NCI-H524 treated with DMSO at 0.1 percent for 48 hours (cell line): ENCODE results near the gene CACNG1.

ENCODE experiments used
- DNase-seq: peaks from one replicate; lab custom pipeline; 2025; lab: John Stamatoyannopoulos, UW

The CACNG1 gene

DNA sequence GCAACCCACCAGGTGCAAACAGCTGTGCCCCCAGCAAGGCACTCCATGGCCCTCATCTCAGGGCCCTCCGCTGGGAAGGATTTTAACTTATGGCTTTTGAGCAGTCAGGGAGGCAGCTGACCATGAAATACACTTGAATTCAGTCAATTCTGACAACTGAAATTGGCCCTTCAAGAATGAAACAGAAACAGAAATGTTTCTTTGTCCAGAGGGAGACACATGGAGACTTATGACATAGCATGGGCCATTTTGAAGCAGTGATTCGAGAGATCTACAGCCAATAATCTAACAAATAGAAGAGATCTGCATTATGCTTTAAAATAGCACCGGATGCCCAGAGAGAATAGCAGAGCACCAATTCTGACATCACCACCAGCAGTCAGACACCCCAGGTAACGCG lies 7.5 kb downstream of the CACNG1 start:
- DNase-seq, result no peak

DNA sequence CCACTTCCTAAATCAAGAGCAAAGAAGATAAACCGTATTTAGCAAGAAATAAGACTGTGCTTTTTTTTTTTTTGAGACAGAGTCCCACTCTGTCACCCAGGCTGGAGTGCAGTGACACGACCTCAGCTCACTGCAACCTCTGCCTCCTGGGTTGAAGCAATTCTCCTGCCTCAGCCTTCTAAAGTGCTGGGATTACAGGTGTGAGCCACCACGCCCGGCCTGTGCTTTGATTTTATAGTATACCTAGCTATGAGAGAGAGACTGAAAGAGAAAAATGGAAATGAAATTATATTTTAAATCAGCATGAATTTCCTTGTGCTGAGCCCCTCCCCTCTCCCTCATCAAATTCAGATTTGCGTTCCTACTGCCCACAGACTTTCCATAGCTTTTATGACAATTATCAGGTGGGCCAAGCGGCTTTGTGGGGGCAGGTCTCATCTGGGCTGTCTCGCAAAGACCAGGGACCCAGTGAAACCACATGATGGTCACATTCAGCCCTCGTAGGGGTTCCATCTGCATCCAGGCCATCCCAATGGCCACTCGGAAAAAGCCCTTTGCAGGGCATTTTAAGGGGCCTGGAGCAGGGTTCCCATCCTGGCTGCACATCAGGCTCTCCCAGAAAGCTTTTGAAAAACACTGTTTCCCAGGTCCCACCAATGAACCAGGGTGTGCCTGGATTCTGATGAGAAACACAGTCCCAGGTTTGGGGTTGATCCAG lies 8.5 kb downstream of the CACNG1 start:
- no peak for DNase-seq

DNA sequence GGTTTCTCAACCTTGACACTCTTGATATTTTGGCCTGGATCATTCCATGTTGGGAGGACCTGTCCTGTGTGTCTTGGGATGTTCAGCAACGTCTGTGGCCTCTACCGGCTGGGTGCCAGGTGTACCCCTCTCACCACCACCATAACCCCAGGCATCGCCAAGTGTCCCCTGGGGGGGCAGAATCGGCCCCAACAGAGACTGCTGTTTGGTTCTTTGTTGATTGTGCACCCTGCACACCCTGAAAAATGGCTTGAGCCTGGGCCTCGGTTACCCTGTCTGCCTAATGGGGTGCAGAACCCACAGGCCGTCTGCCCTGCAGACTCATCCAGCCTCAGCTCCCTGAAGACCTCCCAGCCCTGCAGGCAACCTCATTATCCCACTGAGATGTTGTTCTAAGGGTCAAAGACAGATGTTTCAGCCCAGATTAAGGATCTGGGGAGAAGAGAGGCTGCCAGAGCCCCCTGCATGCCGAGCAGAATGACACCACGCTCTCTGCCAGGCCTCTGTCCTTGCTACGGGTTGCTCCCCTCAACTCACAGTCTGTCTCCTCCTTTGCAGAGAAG lies 9.2 kb downstream of the CACNG1 start:
- DNase-seq, result no peak

DNA sequence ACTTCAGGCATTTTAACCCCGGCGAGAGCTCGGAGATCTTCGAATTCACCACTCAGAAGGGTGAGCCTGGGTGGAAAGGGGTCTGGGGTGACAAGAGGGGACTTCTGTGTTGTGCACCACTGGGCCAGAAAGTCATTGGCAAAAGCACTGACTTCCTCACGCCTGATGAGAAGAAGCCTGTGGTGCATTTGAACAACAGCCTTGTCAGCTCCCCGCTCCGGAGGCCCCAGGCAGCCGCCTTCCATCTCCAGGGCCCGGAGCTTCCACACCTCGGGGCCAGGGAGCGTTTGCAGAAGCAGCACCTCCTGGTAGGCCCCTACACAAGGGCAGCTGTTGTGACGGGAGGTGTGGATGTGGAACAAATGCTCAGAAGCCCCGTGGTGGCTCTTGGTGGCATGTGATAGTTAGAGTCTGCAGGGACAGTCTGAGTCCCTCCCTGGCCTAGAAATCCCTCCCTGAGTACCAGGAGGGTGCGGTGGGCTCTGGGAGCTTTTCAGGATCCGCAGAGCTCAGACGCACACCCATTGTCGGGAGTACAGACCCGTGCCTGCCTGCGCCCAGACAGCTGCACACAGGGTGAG lies 9.7 kb downstream of the CACNG1 start:
- no peak for DNase-seq

DNA sequence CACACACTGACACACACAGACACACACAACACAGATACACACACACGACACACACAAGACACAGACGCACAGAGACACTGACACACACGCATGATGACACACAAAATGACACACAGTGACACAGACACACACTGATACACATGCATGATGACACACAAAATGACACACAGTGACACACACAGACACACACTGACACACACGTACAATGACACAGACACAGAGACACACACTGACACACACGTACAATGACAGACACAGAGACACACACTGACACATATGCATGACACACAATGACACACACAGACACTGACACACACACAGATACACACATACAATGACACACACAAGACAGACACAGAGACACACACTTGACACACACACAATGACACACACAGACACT lies 10.3 kb downstream of the CACNG1 start:
- DNase-seq, result no peak

DNA sequence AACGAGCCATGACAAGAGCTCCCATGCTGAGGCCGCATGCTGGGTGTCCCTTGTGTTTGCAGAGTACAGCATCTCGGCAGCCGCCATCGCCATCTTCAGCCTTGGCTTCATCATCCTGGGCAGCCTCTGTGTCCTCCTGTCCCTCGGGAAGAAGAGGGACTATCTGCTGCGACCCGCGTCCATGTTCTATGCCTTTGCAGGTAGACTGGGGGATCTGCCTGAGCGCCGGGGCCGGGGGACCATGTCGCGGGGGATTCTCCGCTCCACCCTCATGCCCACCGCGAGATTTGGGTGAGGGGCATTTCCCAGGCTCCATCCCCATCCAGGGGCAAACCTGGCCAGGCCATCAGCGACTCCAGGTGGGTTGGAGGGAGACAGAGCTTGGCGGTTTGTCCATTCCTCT lies 10.7 kb downstream of the CACNG1 start:
- DNase-seq, result no peak

DNA sequence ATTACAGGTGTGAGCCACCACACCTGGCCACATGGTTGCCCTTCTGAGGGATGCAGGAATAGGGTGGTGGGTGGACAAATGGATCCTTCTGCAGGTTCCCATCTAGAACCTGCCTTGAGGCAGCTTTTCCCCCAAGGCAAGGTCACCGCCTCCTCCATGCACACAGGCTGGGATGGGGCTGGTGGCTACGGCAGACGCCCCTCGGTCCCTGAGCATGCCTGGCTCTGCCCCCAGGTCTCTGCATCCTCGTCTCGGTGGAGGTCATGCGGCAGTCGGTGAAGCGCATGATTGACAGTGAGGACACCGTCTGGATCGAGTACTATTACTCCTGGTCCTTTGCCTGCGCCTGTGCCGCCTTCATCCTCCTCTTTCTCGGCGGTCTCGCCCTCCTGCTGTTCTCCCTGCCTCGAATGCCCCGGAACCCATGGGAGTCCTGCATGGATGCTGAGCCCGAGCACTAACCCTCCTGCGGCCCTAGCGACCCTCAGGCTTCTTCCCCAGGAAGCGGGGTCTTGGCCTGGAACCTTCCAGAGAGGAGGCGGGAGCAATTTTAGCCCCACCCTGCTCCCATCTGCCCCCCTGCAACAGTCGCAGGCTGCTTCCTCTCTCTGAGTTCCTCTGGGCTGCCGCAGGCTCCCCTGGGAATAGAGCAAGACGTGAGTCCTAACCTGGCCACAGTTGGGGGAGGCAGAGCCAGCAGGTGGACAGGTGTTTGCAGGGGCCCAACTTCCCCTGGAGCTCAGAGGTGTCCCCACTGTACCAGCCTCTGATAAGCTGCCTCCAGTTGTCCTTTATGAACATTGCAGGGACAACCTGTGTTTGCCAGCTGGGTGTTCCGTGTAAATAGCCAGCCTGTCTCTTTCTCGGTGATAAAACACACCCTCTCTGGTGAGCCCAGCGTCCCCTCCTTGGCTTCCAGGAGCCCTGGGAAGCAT lies 11.7 kb downstream of the CACNG1 start:
- DNase-seq, result no peak

DNA sequence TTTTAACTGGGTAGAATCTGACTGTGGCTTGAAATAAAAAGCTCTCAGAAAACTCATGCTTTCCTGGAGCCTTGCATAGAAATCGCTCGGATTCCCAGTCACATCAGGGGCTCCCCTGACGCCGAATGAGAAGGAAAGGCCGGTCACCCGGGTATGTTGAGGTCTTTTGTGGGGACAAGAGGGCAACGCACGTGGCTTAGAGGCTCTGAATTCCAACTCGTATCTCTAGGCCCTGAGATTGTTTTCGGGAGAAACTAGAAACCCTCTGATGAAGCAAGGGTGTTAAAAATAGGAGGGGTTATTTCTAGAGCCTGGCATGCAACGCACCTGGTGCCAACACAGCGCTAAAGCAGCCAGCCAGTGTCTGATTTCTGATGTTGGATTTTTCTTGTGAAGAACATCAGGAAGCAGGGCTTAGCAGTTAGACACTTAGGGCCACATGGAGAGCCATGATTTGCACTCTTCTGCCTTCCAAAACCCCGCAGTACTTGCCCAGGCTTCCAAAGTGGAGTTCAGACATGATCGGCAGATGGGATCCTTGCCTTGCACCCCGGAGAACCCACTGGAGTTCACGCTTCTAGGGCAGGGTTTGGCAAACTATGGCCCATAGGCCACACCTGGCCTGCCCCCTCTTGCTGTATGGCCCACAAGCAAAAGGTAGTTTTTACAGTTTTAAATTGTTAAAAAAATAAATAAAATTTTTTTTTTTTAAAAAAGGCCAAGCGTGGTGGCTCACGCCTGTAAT lies 12.6 kb downstream of the CACNG1 start:
- no peak for DNase-seq

DNA sequence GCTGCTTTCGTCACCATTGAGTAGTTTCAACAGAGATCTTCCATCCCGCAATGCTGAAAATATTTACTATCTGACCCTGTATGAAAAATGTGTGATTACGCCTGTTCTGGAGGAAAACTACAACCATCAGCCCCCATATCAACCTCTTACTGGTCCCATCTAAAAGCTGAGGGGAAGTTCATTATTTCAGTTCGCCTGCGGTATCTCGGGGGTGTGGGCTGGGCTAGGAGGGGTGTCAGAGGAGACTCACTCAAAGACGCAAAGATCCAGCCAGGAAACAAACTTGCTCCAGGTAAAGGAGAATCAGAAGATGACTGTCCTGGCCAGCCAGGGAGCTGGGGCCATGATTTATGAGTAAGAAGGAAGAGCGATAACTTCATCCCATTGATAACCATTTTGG lies 13.7 kb downstream of the CACNG1 start:
- DNase-seq, result no peak

DNA sequence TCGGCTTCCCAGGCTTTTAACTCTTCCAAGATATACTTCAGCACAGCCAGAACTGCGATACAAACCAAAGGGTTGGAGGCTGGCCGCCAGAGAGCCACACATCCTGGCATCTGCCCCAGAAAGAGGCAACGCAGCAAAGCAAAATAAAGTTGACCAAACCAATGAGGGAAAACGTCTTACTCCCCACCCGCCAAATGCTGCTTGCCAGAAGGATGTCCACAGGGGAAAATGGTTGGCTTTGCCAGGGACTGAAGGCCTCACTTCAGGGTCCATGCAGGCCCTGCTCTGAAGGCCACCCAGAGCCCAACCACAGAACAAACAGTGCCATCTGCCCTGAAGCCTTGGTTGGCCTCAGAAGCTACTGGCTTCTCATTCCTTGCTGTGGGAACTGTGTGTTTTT lies 15.0 kb downstream of the CACNG1 start:
- no peak for DNase-seq

DNA sequence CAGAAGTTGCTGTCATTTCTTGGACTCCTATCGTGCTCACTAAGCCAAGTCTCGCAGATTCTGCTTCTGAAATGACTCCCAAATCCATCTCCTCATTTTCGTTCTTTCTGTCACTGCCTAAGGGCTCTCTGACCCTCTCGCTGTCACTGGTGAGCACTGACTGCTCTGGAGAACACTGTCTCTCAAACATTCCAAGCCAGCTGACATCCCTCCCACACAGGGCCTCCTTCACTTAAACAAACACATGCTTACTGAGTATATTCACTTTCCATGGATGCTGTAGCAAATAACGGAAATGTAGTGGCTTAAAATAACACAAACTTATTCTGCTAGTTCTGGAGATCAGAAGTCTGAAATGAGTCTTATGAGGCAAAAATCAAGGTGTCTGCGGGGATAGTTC lies 18.8 kb downstream of the CACNG1 start:
- no peak for DNase-seq

DNA sequence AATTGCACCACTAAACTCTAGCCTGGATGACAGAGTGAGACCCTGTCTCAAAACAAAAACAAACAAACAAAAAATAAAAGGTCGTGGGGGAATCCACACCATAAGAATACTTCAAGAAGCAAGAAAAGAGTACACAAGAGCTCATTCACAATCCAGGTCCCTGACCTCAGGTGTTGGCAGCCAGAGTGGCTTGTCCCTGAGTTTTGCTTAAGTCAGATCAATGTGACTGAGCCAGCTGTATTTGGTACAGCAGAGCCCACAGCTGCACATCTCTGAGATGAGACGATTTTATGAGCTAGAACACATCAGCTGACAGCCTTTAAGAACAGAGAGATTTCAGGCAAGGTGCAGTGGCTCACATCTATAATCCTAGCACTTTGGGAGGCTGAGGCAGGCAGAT lies 22.4 kb downstream of the CACNG1 start:
- DNase-seq, result no peak

DNA sequence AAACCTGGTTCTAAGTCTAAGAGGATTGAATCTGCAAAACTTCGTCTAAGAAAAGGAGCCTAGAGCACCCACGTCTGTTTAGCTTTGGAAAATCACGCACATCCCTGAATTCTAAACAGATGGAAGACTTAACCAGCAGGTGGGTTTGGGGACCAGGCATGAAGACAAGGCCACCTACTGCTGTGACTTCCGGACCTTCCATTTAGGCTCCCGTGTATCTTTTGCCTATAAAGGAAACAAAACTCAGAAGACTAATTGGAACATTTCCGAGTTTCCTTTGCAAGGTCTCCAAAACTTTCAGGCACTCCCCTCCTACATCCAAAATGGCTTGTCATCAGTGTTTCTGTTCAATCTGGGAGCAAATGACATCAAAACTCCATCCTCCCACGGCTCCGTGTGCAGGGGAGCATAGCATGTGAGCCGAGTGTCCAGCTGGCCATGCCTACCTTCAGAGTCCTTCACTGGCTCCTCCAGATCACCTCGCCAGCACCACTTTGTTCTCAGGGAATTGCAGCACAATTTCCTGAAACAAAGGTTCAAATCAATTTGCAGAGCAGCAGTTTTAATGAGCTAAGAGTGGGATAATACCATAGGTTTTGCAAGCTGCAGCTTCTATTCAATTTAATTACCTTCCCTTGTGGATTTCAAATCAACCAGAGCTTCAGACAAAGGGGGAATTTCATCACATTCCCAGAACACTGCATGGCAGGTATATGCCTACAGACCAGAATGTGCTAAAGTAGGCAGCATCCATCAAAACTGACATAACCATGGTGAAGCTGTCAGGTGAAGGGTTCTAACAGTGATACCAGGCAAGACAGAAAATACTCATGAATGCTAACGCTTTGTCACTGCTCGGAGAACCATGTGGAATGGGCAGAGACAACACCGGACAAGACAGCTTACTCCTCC lies 23.5 kb downstream of the CACNG1 start:
- no peak for DNase-seq

DNA sequence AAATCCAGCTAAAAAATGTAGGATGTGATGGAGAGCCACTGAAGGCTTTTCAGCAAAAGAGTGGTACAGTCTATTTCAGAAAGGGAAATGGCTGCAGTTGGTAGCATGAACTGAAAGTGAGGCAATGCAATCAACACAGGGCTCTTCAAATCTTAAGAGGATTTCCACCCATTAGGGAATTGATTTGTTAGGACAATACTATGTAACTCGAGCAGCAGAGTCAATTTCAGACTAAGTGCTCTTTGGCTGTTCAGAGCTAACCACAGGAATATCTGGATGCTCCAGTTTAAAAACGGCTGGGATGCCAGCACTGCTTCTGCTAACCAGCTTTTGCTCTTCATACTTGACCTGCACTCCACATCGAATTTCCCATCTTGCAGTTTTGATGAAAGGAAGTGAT lies 24.6 kb downstream of the CACNG1 start:
- peak; percentile 30 for DNase-seq

DNA sequence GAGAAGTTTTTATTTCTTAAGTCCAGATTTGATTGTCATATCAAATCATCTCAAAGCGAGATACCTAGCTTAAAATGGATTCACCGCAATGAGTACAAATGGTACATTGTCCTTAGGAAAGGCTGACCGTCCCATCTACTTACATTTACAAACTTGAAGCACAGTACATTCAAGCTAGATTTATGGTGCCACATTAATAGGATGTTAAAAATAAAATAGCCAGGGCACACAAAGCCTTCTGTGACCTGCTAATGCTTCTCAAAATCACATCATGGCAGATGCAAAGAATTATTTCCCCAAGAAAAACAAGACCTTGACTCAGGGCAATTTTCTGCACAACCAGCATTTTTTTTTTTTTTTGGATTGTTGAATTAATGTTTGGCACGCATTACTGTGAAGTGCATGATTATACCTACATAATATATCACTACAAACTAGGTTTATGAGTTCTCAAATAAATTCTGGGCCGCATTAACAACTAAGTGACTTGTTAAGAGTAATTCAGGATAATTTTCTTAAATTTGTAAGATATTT lies 25.3 kb downstream of the CACNG1 start:
- no peak for DNase-seq

DNA sequence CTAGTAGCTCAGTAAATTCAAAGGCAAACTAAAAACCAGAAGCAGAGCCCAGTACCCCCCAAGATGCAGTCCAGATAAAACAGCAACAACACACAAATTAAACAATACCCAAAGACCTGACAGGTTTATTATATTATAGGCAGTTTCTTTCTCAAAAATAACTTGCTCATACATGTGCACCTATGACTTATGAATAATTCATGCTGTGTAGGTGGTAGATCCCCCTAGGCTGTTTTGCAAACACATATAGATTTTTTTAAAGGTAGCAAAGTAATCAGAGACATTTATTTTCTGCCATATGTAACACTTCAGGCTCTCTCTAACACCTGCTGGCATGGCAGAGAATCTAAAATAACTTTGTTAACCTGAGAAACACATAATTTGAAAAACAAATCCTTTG lies 27.2 kb downstream of the CACNG1 start:
- DNase-seq, result no peak

DNA sequence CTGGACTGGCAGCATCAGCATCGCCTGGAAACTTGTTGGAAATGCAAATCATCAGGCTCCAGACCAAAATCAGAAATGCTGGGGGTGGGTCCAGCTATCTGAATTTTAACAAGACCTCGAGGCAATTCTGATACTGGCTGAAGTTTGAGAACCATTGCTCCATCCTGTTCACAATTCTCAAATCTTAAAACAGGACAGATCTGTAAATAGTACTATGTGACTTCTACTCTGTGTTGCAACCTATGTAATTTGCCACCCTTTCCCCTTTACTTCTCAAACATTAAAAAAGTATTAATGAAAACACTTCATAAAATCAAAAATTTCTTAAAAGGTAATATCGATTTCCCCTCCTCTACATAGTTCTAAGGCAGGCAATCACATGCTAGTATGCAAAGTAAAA lies 28.5 kb downstream of the CACNG1 start:
- no peak for DNase-seq

DNA sequence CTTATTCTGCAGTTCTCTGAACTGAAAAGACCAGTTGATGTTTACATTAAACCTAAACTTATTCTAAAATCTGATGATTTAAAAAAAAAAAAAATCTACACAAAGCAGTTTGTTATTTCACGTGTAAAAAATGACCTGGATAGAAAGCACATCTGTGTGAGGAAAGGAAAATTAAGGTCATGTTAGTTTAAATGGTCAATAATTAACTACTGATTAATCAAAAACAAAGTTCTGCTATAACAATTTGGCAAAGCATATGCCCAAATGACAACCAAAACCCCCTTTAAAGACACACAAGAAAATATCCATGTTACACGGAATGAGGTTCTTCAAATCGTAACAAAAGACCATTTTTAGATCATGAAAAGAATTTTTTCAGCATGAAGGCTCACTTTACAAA lies 30.4 kb downstream of the CACNG1 start:
- no peak for DNase-seq

DNA sequence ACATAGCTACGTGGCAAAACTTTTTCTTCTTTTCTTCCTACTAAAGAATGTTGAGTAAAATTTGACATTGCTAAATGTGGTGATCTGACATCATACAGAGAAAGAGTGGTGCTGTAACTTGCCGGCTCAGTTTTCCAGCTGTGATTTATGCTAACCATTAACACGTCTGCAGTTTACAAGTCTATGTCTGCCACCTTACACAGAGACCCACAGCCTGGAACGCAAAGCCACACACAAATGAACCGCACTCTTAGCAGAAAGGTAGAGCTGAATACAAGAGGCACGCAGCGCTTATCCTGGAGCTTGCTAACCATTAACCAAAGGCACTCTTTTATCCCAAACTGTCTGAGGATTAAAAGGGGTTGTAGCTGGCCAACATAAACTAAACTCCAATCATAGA lies 31.9 kb downstream of the CACNG1 start:
- no peak for DNase-seq

DNA sequence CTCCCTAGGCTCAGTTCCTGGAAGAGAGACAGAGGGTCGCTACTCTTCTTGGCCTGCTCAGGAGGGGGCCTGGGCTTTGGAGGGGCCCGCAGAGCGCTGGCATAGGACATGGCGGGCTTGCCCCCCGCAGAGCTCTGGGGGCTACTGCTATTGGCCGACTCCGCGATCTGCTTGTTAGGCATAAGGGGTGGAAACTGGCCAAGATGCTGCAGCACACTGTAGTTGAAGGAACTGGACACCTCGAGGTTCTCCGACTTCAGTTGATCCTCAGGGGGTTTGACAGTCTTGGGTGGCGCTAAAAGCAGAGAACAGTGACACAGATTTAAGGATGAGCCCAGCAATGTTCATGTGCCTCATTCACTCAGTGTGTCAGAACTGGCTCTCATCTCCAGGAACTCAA lies 33.9 kb downstream of the CACNG1 start:
- DNase-seq, result no peak

DNA sequence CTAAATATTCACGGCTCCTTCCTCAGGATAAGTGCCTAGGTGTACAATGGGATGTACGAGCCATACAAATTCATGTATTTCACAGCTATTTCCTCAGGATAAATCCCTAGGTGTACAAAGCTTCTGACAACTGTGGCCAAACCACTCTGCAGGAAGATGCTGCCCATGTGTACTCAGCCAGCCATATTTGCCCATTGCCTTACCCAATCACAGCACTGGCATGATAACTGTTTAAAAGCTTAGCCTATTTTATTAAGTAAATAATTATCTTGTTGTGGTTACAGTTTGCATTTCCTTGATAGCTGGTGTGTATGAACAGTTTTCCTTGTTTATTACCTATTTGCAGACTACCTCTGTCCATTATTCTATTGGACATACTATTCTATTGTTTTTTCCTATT lies 35.1 kb downstream of the CACNG1 start:
- DNase-seq, result no peak
